ENCODE measurements around the gene CHRDL2. TPM values are rescaled to one million over a fixed set of nuclear protein-coding genes. Genes with fewer than 3 reads are reported as not detected.

CHRDL2 gene
- polyA plus RNA-seq, 1 of the 3 experiments (the other 2 are of a cell fraction) = not detected

- Histone ChIP-seq H3K79me2 (ENCODE audit: insufficient read depth) (no peaks in the 10 kb centered on the region), H4K20me1 (ENCODE audit: insufficient read depth) (no peaks in the 10 kb centered on the region), H3F3A (replicated peaks; ENCODE audit: insufficient read depth) (peaks cover 3% of the 10 kb centered on the region), H3K36me3 (replicated peaks in 1 of 2; ENCODE audit: control insufficient read depth in 1 of 2, insufficient read depth in 2 of 2, low read length in 1 of 2) (no peaks in the 10 kb centered on the region), H2AFZ (ENCODE audit: low read depth) (no peak overlapping the region), H3K4me1 (ENCODE audit: control insufficient read depth in 1 of 2, insufficient read depth in 2 of 2, low read depth in 1 of 2, low read length in 1 of 2) (peaks cover 0 to 5% of the 10 kb centered on the region in 2 experiments; a peak in 1 of 4 replicates), H3K9me2 (no peaks in the 10 kb centered on the region), H3K4me2 (no peak overlapping the region), H3K27ac (ENCODE audit: low read depth in 2 of 2, low read length in 1 of 2) (no peak overlapping the region), H3K9ac (no peak overlapping the region), H3K4me3 (ENCODE audit: low read depth in 2 of 2, low read length in 1 of 2) (no peak overlapping the region), H3K9me3 (no peaks in the 10 kb centered on the region), H3K27me3 (ENCODE audit: insufficient read depth) (no peaks in the 10 kb centered on the region)
- 94% methylated on average over 1 of the region's 1 CpG for WGBS (ENCODE audit: low lambda C conversion rate)
- DNase-seq = no peak
- TF ChIP-seq, protein P1, sequence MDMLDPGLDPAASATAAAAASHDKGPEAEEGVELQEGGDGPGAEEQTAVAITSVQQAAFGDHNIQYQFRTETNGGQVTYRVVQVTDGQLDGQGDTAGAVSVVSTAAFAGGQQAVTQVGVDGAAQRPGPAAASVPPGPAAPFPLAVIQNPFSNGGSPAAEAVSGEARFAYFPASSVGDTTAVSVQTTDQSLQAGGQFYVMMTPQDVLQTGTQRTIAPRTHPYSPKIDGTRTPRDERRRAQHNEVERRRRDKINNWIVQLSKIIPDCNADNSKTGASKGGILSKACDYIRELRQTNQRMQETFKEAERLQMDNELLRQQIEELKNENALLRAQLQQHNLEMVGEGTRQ (IDR thresholded peaks at IDR 0.05; ENCODE audit: borderline replicate concordance, low read depth, low read length) = no peak
- no peak for TF ChIP-seq USF1 (IDR thresholded peaks at IDR 0.05; ENCODE audit: borderline replicate concordance, low read depth)
- TF ChIP-seq GABPA (IDR thresholded peaks at IDR 0.05; ENCODE audit: low read depth) = no peak
- TF ChIP-seq, protein P2, sequence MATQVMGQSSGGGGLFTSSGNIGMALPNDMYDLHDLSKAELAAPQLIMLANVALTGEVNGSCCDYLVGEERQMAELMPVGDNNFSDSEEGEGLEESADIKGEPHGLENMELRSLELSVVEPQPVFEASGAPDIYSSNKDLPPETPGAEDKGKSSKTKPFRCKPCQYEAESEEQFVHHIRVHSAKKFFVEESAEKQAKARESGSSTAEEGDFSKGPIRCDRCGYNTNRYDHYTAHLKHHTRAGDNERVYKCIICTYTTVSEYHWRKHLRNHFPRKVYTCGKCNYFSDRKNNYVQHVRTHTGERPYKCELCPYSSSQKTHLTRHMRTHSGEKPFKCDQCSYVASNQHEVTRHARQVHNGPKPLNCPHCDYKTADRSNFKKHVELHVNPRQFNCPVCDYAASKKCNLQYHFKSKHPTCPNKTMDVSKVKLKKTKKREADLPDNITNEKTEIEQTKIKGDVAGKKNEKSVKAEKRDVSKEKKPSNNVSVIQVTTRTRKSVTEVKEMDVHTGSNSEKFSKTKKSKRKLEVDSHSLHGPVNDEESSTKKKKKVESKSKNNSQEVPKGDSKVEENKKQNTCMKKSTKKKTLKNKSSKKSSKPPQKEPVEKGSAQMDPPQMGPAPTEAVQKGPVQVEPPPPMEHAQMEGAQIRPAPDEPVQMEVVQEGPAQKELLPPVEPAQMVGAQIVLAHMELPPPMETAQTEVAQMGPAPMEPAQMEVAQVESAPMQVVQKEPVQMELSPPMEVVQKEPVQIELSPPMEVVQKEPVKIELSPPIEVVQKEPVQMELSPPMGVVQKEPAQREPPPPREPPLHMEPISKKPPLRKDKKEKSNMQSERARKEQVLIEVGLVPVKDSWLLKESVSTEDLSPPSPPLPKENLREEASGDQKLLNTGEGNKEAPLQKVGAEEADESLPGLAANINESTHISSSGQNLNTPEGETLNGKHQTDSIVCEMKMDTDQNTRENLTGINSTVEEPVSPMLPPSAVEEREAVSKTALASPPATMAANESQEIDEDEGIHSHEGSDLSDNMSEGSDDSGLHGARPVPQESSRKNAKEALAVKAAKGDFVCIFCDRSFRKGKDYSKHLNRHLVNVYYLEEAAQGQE (IDR thresholded peaks at IDR 0.05; ENCODE audit: low read depth, low read length) = no peak
- TF ChIP-seq, protein P3, sequence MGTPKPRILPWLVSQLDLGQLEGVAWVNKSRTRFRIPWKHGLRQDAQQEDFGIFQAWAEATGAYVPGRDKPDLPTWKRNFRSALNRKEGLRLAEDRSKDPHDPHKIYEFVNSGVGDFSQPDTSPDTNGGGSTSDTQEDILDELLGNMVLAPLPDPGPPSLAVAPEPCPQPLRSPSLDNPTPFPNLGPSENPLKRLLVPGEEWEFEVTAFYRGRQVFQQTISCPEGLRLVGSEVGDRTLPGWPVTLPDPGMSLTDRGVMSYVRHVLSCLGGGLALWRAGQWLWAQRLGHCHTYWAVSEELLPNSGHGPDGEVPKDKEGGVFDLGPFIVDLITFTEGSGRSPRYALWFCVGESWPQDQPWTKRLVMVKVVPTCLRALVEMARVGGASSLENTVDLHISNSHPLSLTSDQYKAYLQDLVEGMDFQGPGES (IDR thresholded peaks at IDR 0.05; ENCODE audit: low read depth, low read length) = no peak
- no peak for TF ChIP-seq TCF12 (IDR thresholded peaks at IDR 0.05)
- TF ChIP-seq SMC3 (IDR thresholded peaks at IDR 0.05; ENCODE audit: low read depth, low read length) = no peak
- no peak for TF ChIP-seq FOXM1 (IDR thresholded peaks at IDR 0.05; ENCODE audit: low read depth)
- no peak for TF ChIP-seq FOSL2 (IDR thresholded peaks at IDR 0.05; ENCODE audit: borderline replicate concordance, low read depth)
- TF ChIP-seq, protein P4, sequence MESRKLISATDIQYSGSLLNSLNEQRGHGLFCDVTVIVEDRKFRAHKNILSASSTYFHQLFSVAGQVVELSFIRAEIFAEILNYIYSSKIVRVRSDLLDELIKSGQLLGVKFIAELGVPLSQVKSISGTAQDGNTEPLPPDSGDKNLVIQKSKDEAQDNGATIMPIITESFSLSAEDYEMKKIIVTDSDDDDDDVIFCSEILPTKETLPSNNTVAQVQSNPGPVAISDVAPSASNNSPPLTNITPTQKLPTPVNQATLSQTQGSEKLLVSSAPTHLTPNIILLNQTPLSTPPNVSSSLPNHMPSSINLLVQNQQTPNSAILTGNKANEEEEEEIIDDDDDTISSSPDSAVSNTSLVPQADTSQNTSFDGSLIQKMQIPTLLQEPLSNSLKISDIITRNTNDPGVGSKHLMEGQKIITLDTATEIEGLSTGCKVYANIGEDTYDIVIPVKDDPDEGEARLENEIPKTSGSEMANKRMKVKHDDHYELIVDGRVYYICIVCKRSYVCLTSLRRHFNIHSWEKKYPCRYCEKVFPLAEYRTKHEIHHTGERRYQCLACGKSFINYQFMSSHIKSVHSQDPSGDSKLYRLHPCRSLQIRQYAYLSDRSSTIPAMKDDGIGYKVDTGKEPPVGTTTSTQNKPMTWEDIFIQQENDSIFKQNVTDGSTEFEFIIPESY (IDR thresholded peaks at IDR 0.05; ENCODE audit: borderline replicate concordance, low read depth) = no peak
- no peak for TF ChIP-seq POLR2AphosphoS5 (IDR thresholded peaks at IDR 0.05; ENCODE audit: low read depth, low read length)
- no peak for TF ChIP-seq NRF1 (IDR thresholded peaks at IDR 0.05; ENCODE audit: low read depth, low read length)
- no peak for TF ChIP-seq YY1 (IDR thresholded peaks at IDR 0.05; ENCODE audit: low read depth)
- no peak for TF ChIP-seq TAF1 (IDR thresholded peaks at IDR 0.05; ENCODE audit: borderline replicate concordance, low read depth, low read length)
- TF ChIP-seq SIN3A (IDR thresholded peaks at IDR 0.05; ENCODE audit: borderline replicate concordance, low read depth, low read length) = no peak
- POLR2A ChIA-PET = no interaction called here
- CTCF ChIA-PET = interaction anchor here (0.7 to 7.8 kb wide), 4 partner anchors 10 to 49 kb away, joined by 3 to 58 read pairs (median 10); no protein-coding TSS in a partner anchor
These were observed 46.6 kb downstream of the CHRDL2 start for GRCh38 chr11:74684661-74685060.
